ENCODE data around the gene PINLYP.

Gene PINLYP

GRCh38 chr19:43622070-43622469 is 46.5 kb downstream of the PINLYP start:
- in situ Hi-C loops (cut with HindIII; ENCODE audit: low sequenced_read_pairs), result no loop called here
- no peak overlapping the region for H3K4me3 ChIP-seq (ENCODE audit: low read depth, low read length)
- no peak for TF ChIP-seq CTCF (IDR thresholded peaks at IDR 0.05; ENCODE audit: low read depth, low read length)
- DNase-seq (ENCODE audit: low read depth, low spot score), result no peak

DNA sequence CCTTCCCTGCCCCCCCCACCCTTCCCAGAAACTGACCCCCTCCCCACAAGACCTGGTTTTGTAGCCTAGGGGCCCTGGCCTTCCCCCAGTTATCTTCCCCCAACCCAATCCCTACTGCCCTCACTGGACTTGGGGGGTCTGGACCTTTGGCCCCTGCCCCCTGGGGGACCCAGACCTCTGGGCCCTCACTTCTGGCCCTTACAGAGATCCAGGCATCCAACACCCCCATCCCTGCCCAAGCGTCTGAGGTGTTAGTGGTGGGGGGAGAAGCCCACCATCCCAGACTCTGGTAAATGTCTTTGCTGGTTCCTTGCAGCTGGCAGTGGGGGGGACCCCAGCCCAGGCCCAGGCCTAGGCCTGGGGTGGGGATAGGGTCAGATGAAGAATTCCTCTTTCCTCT is 47.4 kb downstream of the PINLYP start:
- no peak for TF ChIP-seq CTCF (IDR thresholded peaks at IDR 0.05; ENCODE audit: low read depth, low read length)

GRCh38 chr19:43623889-43624670 is 48.5 kb downstream of the PINLYP start:
- DNase-seq (ENCODE audit: low read depth, low spot score), result no peak
- in situ Hi-C loops (cut with HindIII; ENCODE audit: low sequenced_read_pairs), result no loop called here
- TF ChIP-seq CTCF (IDR thresholded peaks at IDR 0.05; ENCODE audit: low read depth, low read length), result no peak
- no peak overlapping the region for H3K4me3 ChIP-seq (ENCODE audit: low read depth, low read length)

More for the DNA sequence above, 47.4 kb downstream of the PINLYP start:
- in situ Hi-C loops (cut with HindIII; ENCODE audit: low sequenced_read_pairs), result no loop called here
- no peak for DNase-seq (ENCODE audit: low read depth, low spot score)
- no peak overlapping the region for H3K4me3 ChIP-seq (ENCODE audit: low read depth, low read length)

GRCh38 chr19:43624933-43625332 is 49.3 kb downstream of the PINLYP start:
- TF ChIP-seq CTCF (IDR thresholded peaks at IDR 0.05; ENCODE audit: low read depth, low read length), result no peak
- in situ Hi-C loops (cut with HindIII; ENCODE audit: low sequenced_read_pairs), result no loop called here
- H3K4me3 ChIP-seq (ENCODE audit: low read depth, low read length), result no peak overlapping the region
- DNase-seq (ENCODE audit: low read depth, low spot score), result no peak

DNA sequence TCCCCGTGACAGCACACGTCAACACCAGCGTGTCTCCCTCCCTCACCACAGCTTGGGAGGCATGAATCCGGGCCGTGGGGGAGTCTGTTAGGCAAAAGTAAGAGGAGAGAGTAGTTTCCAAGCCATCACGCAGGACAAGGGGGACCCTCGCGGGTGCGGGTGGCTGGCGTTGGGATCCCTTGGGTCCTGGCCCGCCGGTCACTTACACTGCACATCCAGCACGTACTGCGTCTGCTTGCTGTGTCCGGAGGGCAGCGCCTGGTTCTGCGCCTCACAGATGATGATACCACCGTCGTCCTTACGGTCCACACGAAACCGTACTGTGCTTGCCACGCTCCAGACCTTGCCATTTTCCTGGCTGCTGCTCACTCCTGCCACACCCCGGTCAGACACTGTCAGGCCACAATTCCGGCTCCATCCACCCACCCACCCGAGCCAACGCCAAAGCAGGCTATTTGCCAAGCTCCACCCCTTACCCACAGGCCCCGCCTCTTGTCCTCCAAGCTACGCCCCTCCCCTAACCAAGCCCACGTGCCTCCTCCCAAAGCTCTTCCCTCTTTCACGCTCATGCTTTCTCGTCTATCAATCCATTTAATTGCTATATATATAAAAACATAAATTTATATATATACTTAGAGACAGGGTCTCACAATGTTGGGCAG is 50.4 kb downstream of the PINLYP start:
- TF ChIP-seq CTCF (IDR thresholded peaks at IDR 0.05; ENCODE audit: low read depth, low read length), result no peak
- in situ Hi-C loops (cut with HindIII; ENCODE audit: low sequenced_read_pairs), result no loop called here
- DNase-seq (ENCODE audit: low read depth, low spot score), result no peak
- no peak overlapping the region for H3K4me3 ChIP-seq (ENCODE audit: low read depth, low read length)

DNA sequence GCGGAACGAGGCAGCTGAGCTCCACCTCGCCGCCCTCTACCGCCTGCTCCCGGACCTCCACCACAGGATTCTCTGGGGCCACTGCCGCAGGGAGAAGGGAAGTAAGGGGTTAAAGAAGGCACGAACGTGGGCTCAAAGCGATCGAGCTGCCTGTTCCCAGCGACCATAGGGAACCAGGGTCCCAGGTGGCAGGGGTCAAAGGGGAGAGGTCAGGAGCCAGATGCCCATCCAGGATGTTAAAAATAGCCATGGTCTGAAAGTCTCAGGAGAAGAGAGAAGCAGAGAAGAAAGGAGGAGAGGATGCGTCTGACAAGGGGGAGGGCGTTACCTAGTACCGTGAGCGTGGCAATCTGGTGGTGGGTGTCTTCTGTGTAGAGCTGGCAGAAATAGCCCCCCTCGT is 51.2 kb downstream of the PINLYP start:
- no peak for TF ChIP-seq CTCF (IDR thresholded peaks at IDR 0.05; ENCODE audit: low read depth, low read length)
- no peak for DNase-seq (ENCODE audit: low read depth, low spot score)
- in situ Hi-C loops (cut with HindIII; ENCODE audit: low sequenced_read_pairs), result no loop called here
- no peak overlapping the region for H3K4me3 ChIP-seq (ENCODE audit: low read depth, low read length)
